Mammary epithelial cell (primary cell): ENCODE data around the gene RCCD1.
"Not testable (repeated sequence)": the region's sequence is repeated elsewhere in the genome, so short reads cannot be mapped to it uniquely, and the experiment has no call there.

ENCODE experiments used
- CTCF ChIP-seq, 2 donors: IDR thresholded peaks in 1 of 2; conservative IDR thresholded peaks in 1 of 2; 2 replicates each; pipeline ENCODE4 v1.5.1; 2011 to 2012; ENCODE audit warnings: inconsistent platforms in 2 of 2, low read length in 2 of 2, mild to moderate bottlenecking in 2 of 2, control low read depth in 1 of 2, low read depth in 1 of 2; ENCODE audit not compliant: insufficient read depth in 1 of 2; ENCODE audit errors: extremely low read depth in 1 of 2
- EZH2 ChIP-seq: IDR thresholded peaks from 2 replicates; pipeline ENCODE4 v1.6.1; 2012; ENCODE audit warnings: low read length, inconsistent platforms, borderline replicate concordance

GRCh38 chr15:90909449-90909848 lies 45.2 kb upstream of the RCCD1 start:
- TF ChIP-seq CTCF (conservative IDR thresholded peaks at IDR 0.05 in 1 of 2, IDR thresholded peaks at IDR 0.05 in 1 of 2; ENCODE audit: extremely low read depth in 1 of 2, insufficient read depth in 1 of 2, low read depth in 1 of 2, low read length in 2 of 2); EZH2: not testable (repeated sequence)
